Osteocyte (in vitro differentiated cells): ENCODE measurements around the gene KIF24. TPM values are rescaled to one million over a fixed set of nuclear protein-coding genes. Genes with fewer than 3 reads are reported as not detected.

ENCODE experiments used
- DNase-seq: peaks from one replicate; pipeline ENCODE4 v3.0.0; 2021; ENCODE audit warnings: mixed read lengths; ENCODE audit not compliant: unreplicated experiment; ENCODE audit errors: extremely low spot score
- H3K27ac Mint-ChIP-seq: one replicate; pipeline ENCODE4 v1.8.0; 2021; ENCODE audit warnings: mild to moderate bottlenecking, mixed read lengths; ENCODE audit not compliant: unreplicated experiment
- H3K27me3 Mint-ChIP-seq: one replicate; pipeline ENCODE4 v1.8.0; 2021; ENCODE audit warnings: mixed read lengths; ENCODE audit not compliant: unreplicated experiment
- H3K36me3 Mint-ChIP-seq: one replicate; pipeline ENCODE4 v1.8.0; 2021; ENCODE audit warnings: mixed read lengths; ENCODE audit not compliant: unreplicated experiment
- H3K4me1 Mint-ChIP-seq: one replicate; pipeline ENCODE4 v1.8.0; 2021; ENCODE audit warnings: mixed read lengths; ENCODE audit not compliant: unreplicated experiment
- H3K4me3 Mint-ChIP-seq: one replicate; pipeline ENCODE4 v1.8.0; 2021; ENCODE audit warnings: mild to moderate bottlenecking, moderate library complexity, mixed read lengths; ENCODE audit not compliant: unreplicated experiment
- H3K9me3 Mint-ChIP-seq: one replicate; pipeline ENCODE4 v1.8.0; 2021; ENCODE audit warnings: mixed read lengths; ENCODE audit not compliant: unreplicated experiment
- CTCF ChIP-seq: fragments of 200-600 bp; sonication (generic); IDR thresholded peaks from 2 replicates; pipeline ENCODE4 v1.5.0; 2021; ENCODE audit warnings: antibody characterized with exemption, mild to moderate bottlenecking, moderate library complexity
- total RNA-seq: library from RNA; stranded (reverse); gene quantifications from 2 replicates; pipeline ENCODE4 v1.2.1, GENCODE V29; 2021

KIF24 gene
- total RNA-seq, 1 donor from 2014 or later, result 1.4 TPM

GRCh38 chr9:34291423-34291822 is 37.6 kb downstream of the KIF24 start:
- Mint-ChIP-seq H3K4me3 (no peak overlapping the region), H3K4me1 (no peaks in the 10 kb centered on the region), H3K9me3 (no peaks in the 10 kb centered on the region), H3K36me3 (no peaks in the 10 kb centered on the region), H3K27ac (no peak overlapping the region), H3K27me3 (no peaks in the 10 kb centered on the region)
- no peak for DNase-seq
- TF ChIP-seq CTCF, result no peak

GRCh38 chr9:34291023-34291422 is 38.0 kb downstream of the KIF24 start:
- H3K4me1 Mint-ChIP-seq, result no peaks in the 10 kb centered on the region
- no peak for DNase-seq
- no peaks in the 10 kb centered on the region for H3K36me3 Mint-ChIP-seq
- no peak overlapping the region for H3K27ac Mint-ChIP-seq
- no peaks in the 10 kb centered on the region for H3K9me3 Mint-ChIP-seq
- no peak overlapping the region for H3K4me3 Mint-ChIP-seq
- no peaks in the 10 kb centered on the region for H3K27me3 Mint-ChIP-seq
- TF ChIP-seq CTCF, result no peak

GRCh38 chr9:34289159-34289558 is 39.9 kb downstream of the KIF24 start:
- H3K4me1 Mint-ChIP-seq, result no peaks in the 10 kb centered on the region

GRCh38 chr9:34282096-34282495 is 47.0 kb downstream of the KIF24 start:
- TF ChIP-seq CTCF, result no peak
- no peak overlapping the region for H3K27ac Mint-ChIP-seq
- no peaks in the 10 kb centered on the region for H3K36me3 Mint-ChIP-seq
- H3K4me3 Mint-ChIP-seq, result no peak overlapping the region
- H3K27me3 Mint-ChIP-seq, result no peaks in the 10 kb centered on the region
- no peaks in the 10 kb centered on the region for H3K9me3 Mint-ChIP-seq
- no peaks in the 10 kb centered on the region for H3K4me1 Mint-ChIP-seq
- DNase-seq, result no peak

More at GRCh38 chr9:34289159-34289558, 39.9 kb downstream of the KIF24 start:
- Mint-ChIP-seq H3K36me3 (no peaks in the 10 kb centered on the region), H3K27me3 (no peaks in the 10 kb centered on the region), H3K4me3 (no peak overlapping the region), H3K27ac (no peak overlapping the region), H3K9me3 (no peaks in the 10 kb centered on the region)
- no peak for TF ChIP-seq CTCF
- no peak for DNase-seq

GRCh38 chr9:34279411-34279810 is 49.7 kb downstream of the KIF24 start:
- Mint-ChIP-seq H3K4me1 (no peaks in the 10 kb centered on the region), H3K9me3 (no peaks in the 10 kb centered on the region), H3K27me3 (no peaks in the 10 kb centered on the region), H3K4me3 (no peak overlapping the region), H3K27ac (no peak overlapping the region), H3K36me3 (no peaks in the 10 kb centered on the region)
- DNase-seq, result peak; percentile 46
- TF ChIP-seq CTCF, result no peak

Other genes starting within 250 kb of the KIF24 start
- 33.9 and 36.6 TPM in 2 replicates for gene DCAF12, start 202.6 kb downstream of the KIF24 start, total RNA-seq
- 38.6 and 39.8 TPM in 2 replicates for gene UBAP1, start 150.2 kb downstream of the KIF24 start, total RNA-seq
- 20.5 and 24.1 TPM in 2 replicates for gene NUDT2, start 301 bp upstream of the KIF24 start, total RNA-seq
- gene MYORG, start 47.6 kb upstream of the KIF24 start, total RNA-seq, result 1.3 and 2.5 TPM in 2 replicates
- 24.8 and 25.9 TPM in 2 replicates for gene FAM219A, start 129.3 kb upstream of the KIF24 start, total RNA-seq
- gene DNAI1, start 129.5 kb upstream of the KIF24 start, total RNA-seq, result not detected in 2 replicates
- 0.86 and 1.0 TPM in 2 replicates for gene ENHO, start 193.7 kb upstream of the KIF24 start, total RNA-seq